ENCODE measurements around the gene ZNF467. TPM values are rescaled to one million over a fixed set of nuclear protein-coding genes. Genes with fewer than 3 reads are reported as not detected.

ZNF467 gene
- total RNA-seq, 1 experiment from 2014 or later, result 3.5 TPM

DNA sequence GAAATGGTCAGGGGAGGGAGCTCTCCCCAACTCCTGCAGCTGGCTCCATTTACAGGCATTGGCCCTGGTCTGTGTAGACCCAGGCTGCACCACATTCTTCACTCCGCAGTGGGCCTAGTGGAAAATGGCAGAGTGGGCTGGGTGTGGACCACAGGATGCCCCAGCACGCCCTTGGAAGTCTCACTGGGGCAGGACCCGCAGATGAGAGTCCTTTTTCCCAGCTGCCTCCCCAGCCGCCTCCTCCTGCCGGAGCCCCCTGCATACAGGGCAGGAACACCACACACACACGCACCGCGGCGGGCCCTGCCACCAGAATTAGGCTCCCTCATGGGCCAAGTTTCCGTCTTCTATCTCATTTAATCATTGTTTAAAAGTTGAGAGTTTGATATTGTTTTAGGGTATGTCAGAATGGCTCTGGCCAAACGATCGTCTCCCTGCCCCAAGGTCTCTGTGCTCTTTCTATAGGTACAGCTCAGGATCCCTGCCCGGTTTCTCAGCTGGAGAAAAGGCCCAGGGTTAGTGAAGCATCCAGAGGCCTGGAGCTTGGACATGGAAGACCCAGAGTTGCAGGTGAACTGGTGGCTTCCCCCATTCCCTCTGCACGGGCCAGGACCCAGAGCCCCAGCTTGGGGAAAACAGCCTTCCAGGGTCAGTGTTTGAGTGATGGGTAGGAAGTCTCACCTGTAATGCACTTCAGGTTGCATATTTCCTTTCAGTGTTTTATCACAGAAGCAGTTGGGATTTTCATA is 42.0 kb downstream of the ZNF467 start:
- intact Hi-C loops (cut with micrococcal nuclease; ENCODE audit: unreplicated experiment), result no loop called here
- TF ChIP-seq EZH2 (IDR thresholded peaks at IDR 0.05; ENCODE audit: borderline replicate concordance, low read depth, low read length, poor library complexity, severe bottlenecking), result no peak
- TF ChIP-seq, protein P1, sequence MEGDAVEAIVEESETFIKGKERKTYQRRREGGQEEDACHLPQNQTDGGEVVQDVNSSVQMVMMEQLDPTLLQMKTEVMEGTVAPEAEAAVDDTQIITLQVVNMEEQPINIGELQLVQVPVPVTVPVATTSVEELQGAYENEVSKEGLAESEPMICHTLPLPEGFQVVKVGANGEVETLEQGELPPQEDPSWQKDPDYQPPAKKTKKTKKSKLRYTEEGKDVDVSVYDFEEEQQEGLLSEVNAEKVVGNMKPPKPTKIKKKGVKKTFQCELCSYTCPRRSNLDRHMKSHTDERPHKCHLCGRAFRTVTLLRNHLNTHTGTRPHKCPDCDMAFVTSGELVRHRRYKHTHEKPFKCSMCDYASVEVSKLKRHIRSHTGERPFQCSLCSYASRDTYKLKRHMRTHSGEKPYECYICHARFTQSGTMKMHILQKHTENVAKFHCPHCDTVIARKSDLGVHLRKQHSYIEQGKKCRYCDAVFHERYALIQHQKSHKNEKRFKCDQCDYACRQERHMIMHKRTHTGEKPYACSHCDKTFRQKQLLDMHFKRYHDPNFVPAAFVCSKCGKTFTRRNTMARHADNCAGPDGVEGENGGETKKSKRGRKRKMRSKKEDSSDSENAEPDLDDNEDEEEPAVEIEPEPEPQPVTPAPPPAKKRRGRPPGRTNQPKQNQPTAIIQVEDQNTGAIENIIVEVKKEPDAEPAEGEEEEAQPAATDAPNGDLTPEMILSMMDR (conservative IDR thresholded peaks at IDR 0.05; ENCODE audit: low read depth, low read length), result no peak
- Histone ChIP-seq H3K36me3 (ENCODE audit: insufficient read depth, low read length, poor library complexity, severe bottlenecking) (peaks cover 12% of the 10 kb centered on the region), H3K4me1 (ENCODE audit: insufficient read depth, low read length, poor library complexity, severe bottlenecking) (peaks cover 3% of the 10 kb centered on the region), H3K9me3 (ENCODE audit: low read depth, low read length, poor library complexity, severe bottlenecking) (no peaks in the 10 kb centered on the region), H3K27ac (ENCODE audit: low read depth, low read length, poor library complexity, severe bottlenecking) (no peak overlapping the region), H3K4me3 (ENCODE audit: low read depth, low read length, poor library complexity, severe bottlenecking) (no peak overlapping the region), H3K27me3 (replicated peaks; ENCODE audit: insufficient read depth, low read depth, low read length, poor library complexity) (no peaks in the 10 kb centered on the region)
- CTCF ChIA-PET, result no interaction called here
- DNase-seq (ENCODE audit: low spot score), result no peak
- no TSS peak for BruUV-seq (replicated peaks)
- POLR2A ChIA-PET (ENCODE audit: low non-redundant PET), result no interaction called here

DNA sequence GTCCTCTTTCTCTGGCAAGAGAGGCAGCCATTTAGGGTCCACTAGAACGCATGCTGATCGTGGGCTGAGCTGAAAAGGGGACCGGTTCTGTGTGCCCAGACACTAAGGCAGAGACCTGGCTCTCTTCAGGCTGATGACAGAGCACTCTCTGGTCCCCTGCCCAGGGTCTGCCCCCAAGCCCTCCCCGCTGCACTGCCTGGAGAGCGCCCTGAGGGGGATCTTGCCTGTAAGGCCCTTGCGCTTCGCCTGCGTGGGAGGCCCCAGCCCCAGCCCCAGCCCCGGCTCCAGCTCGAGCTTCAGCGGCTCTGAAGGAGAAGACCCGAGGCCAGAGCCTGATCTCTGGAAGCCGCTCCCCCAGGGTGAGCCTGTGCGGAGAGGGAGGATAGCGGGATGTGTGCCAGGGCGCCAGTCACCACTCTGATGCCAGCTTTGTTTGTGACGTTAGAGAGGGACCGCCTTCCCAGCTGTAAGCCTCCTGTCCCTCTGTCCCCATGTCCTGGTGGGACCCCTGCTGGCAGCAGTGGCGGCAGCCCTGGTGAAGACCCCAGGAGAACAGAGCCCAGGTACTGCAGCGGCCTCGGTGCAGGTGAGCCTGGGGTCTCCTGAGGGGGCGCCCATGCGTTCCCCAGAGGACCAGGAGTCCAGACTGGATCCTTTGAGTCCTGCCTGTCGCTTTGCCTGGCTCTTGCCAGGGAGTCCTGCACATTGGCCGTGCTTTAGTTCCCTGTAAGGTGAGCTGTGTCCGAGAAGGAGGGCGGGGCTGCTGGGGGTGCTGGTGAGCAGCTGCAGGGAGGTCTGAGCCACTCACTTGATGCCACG is 43.2 kb downstream of the ZNF467 start:
- no TSS peak for BruUV-seq (replicated peaks)
- Histone ChIP-seq H3K4me1 (ENCODE audit: insufficient read depth, low read length, poor library complexity, severe bottlenecking) (no peaks in the 10 kb centered on the region), H3K4me3 (ENCODE audit: low read depth, low read length, poor library complexity, severe bottlenecking) (no peak overlapping the region), H3K36me3 (ENCODE audit: insufficient read depth, low read length, poor library complexity, severe bottlenecking) (peaks cover 12% of the 10 kb centered on the region), H3K9me3 (ENCODE audit: low read depth, low read length, poor library complexity, severe bottlenecking) (no peaks in the 10 kb centered on the region), H3K27ac (ENCODE audit: low read depth, low read length, poor library complexity, severe bottlenecking) (no peak overlapping the region), H3K27me3 (replicated peaks; ENCODE audit: insufficient read depth, low read depth, low read length, poor library complexity) (no peaks in the 10 kb centered on the region)
- no peak for DNase-seq (ENCODE audit: low spot score)
- CTCF ChIA-PET, result no interaction called here
- no peak for TF ChIP-seq EZH2 (IDR thresholded peaks at IDR 0.05; ENCODE audit: borderline replicate concordance, low read depth, low read length, poor library complexity, severe bottlenecking)
- TF ChIP-seq, protein P1 (conservative IDR thresholded peaks at IDR 0.05; ENCODE audit: low read depth, low read length), result no peak
- POLR2A ChIA-PET (ENCODE audit: low non-redundant PET), result no interaction called here
- intact Hi-C loops (cut with micrococcal nuclease; ENCODE audit: unreplicated experiment), result no loop called here

DNA sequence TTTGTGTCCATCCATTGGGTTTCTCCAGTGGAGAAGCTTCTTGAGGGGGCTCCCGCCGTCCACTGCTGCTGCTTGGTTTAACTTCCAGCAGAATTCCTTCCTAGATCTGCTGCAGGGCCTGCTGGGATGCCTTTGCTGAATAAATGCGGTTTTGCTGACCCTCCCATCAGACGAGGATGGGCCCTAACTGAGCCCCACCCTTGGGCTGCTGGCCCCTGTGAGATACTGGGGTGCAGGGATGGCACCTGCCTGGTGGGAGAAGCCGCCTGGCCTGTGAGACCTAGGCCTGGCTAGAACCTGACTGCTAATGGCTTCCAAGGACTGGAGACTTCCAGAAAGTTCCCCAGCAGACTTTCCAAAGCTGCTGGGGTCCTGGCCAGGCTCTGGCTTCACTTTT is 43.8 kb downstream of the ZNF467 start:
- POLR2A ChIA-PET (ENCODE audit: low non-redundant PET), result no interaction called here

More for the DNA sequence above, 43.8 kb downstream of the ZNF467 start:
- H3K9me3 ChIP-seq (ENCODE audit: low read depth, low read length, poor library complexity, severe bottlenecking), result no peaks in the 10 kb centered on the region
- H3K36me3 ChIP-seq (ENCODE audit: insufficient read depth, low read length, poor library complexity, severe bottlenecking), result peaks cover 14% of the 10 kb centered on the region
- CTCF ChIA-PET, result no interaction called here
- no peak overlapping the region for H3K4me3 ChIP-seq (ENCODE audit: low read depth, low read length, poor library complexity, severe bottlenecking)
- H3K27ac ChIP-seq (ENCODE audit: low read depth, low read length, poor library complexity, severe bottlenecking), result no peak overlapping the region
- TF ChIP-seq, protein P1 (conservative IDR thresholded peaks at IDR 0.05; ENCODE audit: low read depth, low read length), result no peak
- TF ChIP-seq EZH2 (IDR thresholded peaks at IDR 0.05; ENCODE audit: borderline replicate concordance, low read depth, low read length, poor library complexity, severe bottlenecking), result no peak
- DNase-seq (ENCODE audit: low spot score), result no peak
- intact Hi-C loops (cut with micrococcal nuclease; ENCODE audit: unreplicated experiment), result no loop called here
- no peaks in the 10 kb centered on the region for H3K27me3 ChIP-seq (replicated peaks; ENCODE audit: insufficient read depth, low read depth, low read length, poor library complexity)
- no peaks in the 10 kb centered on the region for H3K4me1 ChIP-seq (ENCODE audit: insufficient read depth, low read length, poor library complexity, severe bottlenecking)
- BruUV-seq (replicated peaks), result no TSS peak
